Measurements from ENCODE around the gene STIP1.

DNA sequence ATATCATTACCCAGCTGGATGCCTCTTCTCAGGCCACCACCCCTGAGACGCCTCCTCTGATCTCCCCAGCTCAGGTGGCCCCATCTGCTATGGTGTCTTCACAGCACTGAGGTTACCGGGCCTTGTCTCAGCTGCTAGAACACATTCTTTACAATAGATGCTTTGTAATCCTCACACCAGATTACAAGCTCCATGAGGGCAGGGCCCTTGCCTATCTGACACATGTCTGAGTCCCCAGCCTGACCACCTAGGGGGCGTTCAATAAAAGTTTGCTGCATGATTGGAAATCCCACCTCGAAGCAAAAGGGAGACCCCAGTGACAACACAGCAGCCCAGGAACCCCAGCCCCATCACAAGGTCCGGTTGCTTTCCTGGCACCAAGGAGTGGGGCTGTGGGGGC lies 22.0 kb upstream of the STIP1 start:
- TF ChIP-seq, protein P1, sequence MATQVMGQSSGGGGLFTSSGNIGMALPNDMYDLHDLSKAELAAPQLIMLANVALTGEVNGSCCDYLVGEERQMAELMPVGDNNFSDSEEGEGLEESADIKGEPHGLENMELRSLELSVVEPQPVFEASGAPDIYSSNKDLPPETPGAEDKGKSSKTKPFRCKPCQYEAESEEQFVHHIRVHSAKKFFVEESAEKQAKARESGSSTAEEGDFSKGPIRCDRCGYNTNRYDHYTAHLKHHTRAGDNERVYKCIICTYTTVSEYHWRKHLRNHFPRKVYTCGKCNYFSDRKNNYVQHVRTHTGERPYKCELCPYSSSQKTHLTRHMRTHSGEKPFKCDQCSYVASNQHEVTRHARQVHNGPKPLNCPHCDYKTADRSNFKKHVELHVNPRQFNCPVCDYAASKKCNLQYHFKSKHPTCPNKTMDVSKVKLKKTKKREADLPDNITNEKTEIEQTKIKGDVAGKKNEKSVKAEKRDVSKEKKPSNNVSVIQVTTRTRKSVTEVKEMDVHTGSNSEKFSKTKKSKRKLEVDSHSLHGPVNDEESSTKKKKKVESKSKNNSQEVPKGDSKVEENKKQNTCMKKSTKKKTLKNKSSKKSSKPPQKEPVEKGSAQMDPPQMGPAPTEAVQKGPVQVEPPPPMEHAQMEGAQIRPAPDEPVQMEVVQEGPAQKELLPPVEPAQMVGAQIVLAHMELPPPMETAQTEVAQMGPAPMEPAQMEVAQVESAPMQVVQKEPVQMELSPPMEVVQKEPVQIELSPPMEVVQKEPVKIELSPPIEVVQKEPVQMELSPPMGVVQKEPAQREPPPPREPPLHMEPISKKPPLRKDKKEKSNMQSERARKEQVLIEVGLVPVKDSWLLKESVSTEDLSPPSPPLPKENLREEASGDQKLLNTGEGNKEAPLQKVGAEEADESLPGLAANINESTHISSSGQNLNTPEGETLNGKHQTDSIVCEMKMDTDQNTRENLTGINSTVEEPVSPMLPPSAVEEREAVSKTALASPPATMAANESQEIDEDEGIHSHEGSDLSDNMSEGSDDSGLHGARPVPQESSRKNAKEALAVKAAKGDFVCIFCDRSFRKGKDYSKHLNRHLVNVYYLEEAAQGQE (IDR thresholded peaks at IDR 0.05; ENCODE audit: low read depth) = no peak
- TF ChIP-seq FOXM1 (IDR thresholded peaks at IDR 0.05; ENCODE audit: borderline replicate concordance, low read depth) (no peak), EP300 (IDR thresholded peaks at IDR 0.05; ENCODE audit: borderline replicate concordance) (no peak), TAF1 (IDR thresholded peaks at IDR 0.05; ENCODE audit: low read depth) (no peak), EGR1 (IDR thresholded peaks at IDR 0.05) (no peak)
- TF ChIP-seq, protein P2, sequence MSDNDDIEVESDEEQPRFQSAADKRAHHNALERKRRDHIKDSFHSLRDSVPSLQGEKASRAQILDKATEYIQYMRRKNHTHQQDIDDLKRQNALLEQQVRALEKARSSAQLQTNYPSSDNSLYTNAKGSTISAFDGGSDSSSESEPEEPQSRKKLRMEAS (IDR thresholded peaks at IDR 0.05) = no peak
- TF ChIP-seq, protein P3, sequence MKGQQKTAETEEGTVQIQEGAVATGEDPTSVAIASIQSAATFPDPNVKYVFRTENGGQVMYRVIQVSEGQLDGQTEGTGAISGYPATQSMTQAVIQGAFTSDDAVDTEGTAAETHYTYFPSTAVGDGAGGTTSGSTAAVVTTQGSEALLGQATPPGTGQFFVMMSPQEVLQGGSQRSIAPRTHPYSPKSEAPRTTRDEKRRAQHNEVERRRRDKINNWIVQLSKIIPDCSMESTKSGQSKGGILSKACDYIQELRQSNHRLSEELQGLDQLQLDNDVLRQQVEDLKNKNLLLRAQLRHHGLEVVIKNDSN (IDR thresholded peaks at IDR 0.05) = no peak

Measured in Ishikawa (cell line).